Fibroblast of lung (primary cell): ENCODE measurements around the gene CCDC78.

Experiments used
- EZH2 ChIP-seq: IDR thresholded peaks from 2 replicates; pipeline ENCODE4 v1.5.1; 2012; ENCODE audit warnings: low read length, control low read depth, mild to moderate bottlenecking; ENCODE audit errors: missing control alignments
- TF ChIP-seq, protein P1 (sequence below), 2 donors: IDR thresholded peaks in 1 of 2; conservative IDR thresholded peaks in 1 of 2; 1 replicate in 1 of 2; 2 replicates in 1 of 2; pipeline ENCODE4 v1.5.1; 2011 to 2012; ENCODE audit warnings: low read length in 2 of 2, control low read depth in 1 of 2, inconsistent platforms in 1 of 2, low read depth in 1 of 2, mild to moderate bottlenecking in 1 of 2

DNA sequence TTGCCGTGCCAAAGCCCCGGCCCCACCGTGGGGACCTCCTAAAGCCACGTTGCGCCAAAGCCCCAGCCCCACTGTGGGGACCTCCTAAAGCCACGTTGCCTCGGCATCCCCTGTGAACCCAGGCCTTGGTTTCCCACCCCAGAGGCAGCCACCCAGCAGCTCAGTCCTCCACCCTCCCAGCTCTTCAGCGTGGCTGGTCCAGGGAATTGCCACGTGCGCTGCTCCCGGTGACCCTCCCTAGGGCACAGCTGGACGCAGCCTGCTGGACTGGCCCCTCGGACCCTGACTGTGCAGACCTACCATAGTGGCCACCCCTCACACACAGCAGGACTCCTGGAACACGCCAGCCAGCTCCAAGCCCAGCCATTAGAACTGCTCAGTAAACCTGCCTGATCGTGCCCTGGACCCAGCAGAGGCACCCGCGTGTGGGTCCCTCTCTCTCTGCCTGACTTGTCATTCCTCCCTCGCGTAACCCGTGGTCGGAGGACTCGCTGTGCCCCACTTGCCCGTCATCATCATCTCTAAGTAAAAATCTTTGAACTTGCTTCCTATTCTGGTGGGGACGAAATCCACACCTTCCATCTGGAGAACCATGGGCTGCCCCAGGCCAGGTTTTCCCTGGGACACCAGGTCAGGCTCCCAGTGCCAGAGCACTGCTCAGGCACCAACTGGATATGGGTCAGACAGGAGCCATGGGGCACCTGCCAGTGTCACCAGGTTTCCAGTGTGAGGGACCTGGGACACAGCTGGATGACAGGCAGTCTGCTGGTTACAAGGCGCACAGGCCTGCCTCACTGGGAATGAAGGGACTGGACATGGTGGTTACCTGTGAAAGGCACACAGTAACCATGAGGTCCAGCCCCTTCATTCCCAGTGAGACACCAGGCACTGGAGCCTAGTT lies 9.0 kb upstream of the CCDC78 start:
- TF ChIP-seq, protein P1, sequence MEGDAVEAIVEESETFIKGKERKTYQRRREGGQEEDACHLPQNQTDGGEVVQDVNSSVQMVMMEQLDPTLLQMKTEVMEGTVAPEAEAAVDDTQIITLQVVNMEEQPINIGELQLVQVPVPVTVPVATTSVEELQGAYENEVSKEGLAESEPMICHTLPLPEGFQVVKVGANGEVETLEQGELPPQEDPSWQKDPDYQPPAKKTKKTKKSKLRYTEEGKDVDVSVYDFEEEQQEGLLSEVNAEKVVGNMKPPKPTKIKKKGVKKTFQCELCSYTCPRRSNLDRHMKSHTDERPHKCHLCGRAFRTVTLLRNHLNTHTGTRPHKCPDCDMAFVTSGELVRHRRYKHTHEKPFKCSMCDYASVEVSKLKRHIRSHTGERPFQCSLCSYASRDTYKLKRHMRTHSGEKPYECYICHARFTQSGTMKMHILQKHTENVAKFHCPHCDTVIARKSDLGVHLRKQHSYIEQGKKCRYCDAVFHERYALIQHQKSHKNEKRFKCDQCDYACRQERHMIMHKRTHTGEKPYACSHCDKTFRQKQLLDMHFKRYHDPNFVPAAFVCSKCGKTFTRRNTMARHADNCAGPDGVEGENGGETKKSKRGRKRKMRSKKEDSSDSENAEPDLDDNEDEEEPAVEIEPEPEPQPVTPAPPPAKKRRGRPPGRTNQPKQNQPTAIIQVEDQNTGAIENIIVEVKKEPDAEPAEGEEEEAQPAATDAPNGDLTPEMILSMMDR (conservative IDR thresholded peaks at IDR 0.05 in 1 of 2, IDR thresholded peaks at IDR 0.05 in 1 of 2; ENCODE audit: low read depth in 1 of 2, low read length in 2 of 2) = no peak
- no peak for TF ChIP-seq EZH2
